Thyroid gland (tissue), 4 donors: ENCODE results near the gene ADPRHL1. TPM values are rescaled to one million over a fixed set of nuclear protein-coding genes. Genes with fewer than 3 reads are reported as not detected.

Source experiments
- DNase-seq, 2 donors: peaks; one replicate each; pipeline ENCODE4 v3.0.0-alpha.2; 2019
- H3K27ac ChIP-seq, 3 donors: fragments of 200-600 bp; sonication (generic); 1 replicate in 2 of 3; 2 replicates in 1 of 3; pipeline ENCODE4 v1.5.1; 2016 to 2019; ENCODE audit warnings: mild to moderate bottlenecking in 1 of 3, moderate library complexity in 1 of 3
- H3K27me3 ChIP-seq: fragments of 200-600 bp; sonication (generic); one replicate; pipeline ENCODE4 v1.5.1; 2019
- H3K36me3 ChIP-seq, 2 donors: fragments of 200-600 bp; sonication (generic); one replicate each; pipeline ENCODE4 v1.5.1; 2016 to 2019
- H3K4me1 ChIP-seq, 2 donors: fragments of 200-600 bp; sonication (generic); one replicate each; pipeline ENCODE4 v1.5.1; 2017 to 2019
- H3K4me3 ChIP-seq, 3 donors: fragments of 200-600 bp; sonication (generic); replicated peaks in 1 of 3; 1 replicate in 2 of 3; 2 replicates in 1 of 3; pipeline ENCODE4 v1.5.1; 2016; ENCODE audit warnings: mild to moderate bottlenecking in 1 of 3
- H3K9me3 ChIP-seq: fragments of 200-600 bp; sonication (generic); one replicate; pipeline ENCODE4 v1.5.1; 2017
- POLR2A ChIP-seq, 2 donors: fragments of 450-650 bp; IDR thresholded peaks; one replicate each; pipeline ENCODE4 v1.6.1; 2017; ENCODE audit warnings: antibody characterized with exemption in 2 of 2, mild to moderate bottlenecking in 2 of 2, moderate library complexity in 1 of 2
- WGBS, 2 donors: methylation state at CpG; one replicate each; pipeline ENCODE4 v1.1.5; 2017; 5-methylcytosine and 5-hydroxymethylcytosine counted together
- intact Hi-C: fragments of 100-400 bp; cut with DNase I; formaldehyde crosslinking; loops from one replicate; pipeline ENCODE4 v1.15.1; 2023
- total RNA-seq, 4 donors: library from RNA; depleted of rRNA; stranded (reverse); fragments of >200 nt; gene quantifications; one replicate each; pipeline ENCODE4 v1.2.3, GENCODE V29; 2016
- TF ChIP-seq, protein P1 (sequence below), 6 experiments: fragments of 200-600 bp in 3 of 6; fragments of 450-650 bp in 3 of 6; sonication (generic) in 3 of 6; IDR thresholded peaks; one replicate each; pipeline ENCODE4 v1.5.1; 2016 to 2019; ENCODE audit warnings: antibody characterized with exemption in 6 of 6, mild to moderate bottlenecking in 2 of 6, inconsistent platforms in 1 of 6, moderate library complexity in 1 of 6

ADPRHL1 gene
- total RNA-seq, 4 donors from 2014 or later: 0.20 to 2.0 (median 1.0) TPM

DNA sequence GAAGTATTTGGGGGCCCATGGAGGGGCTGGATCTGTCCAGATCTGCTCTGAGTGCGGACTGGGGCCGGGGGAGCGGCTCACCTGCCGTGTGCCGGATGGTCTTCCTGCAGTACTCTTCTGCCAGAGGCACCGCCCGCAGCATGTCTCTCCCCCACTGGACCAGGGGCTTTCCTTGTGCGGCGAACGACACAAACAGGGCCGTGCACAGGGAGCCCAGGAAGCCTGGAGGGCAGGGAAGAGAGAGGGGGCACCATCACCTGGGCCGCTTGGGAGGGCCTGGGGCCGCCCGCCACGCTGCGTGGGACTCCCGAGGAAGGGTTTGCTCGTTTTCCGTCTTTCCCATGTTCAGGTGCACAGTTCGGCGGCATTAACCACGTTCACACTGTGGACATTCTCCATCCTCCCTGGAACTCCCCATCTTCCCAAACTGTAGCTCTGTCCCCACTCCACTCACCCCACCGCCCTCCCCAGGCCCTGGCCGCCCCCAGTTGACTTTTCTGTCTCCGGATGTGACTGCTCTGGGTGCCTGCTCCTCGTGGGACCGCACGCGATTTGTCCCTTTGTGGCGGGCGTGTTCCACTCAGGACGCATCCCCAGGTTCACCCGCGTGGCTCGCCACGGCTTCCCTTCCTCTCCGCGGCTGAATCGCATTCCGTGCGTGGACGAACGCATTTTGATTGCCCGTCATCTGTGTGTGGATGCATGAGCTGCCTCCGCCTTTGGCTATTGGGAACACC is 24.2 kb downstream of the ADPRHL1 start:
- Histone ChIP-seq H3K36me3 (no peaks in the 10 kb centered on the region), H3K27ac (no peak overlapping the region), H3K27me3 (no peaks in the 10 kb centered on the region), H3K4me1 (no peaks in the 10 kb centered on the region), H3K4me3 (no peak overlapping the region), H3K9me3 (no peaks in the 10 kb centered on the region)
- no peak for TF ChIP-seq POLR2A (IDR thresholded peaks at IDR 0.05)
- TF ChIP-seq, protein P1, sequence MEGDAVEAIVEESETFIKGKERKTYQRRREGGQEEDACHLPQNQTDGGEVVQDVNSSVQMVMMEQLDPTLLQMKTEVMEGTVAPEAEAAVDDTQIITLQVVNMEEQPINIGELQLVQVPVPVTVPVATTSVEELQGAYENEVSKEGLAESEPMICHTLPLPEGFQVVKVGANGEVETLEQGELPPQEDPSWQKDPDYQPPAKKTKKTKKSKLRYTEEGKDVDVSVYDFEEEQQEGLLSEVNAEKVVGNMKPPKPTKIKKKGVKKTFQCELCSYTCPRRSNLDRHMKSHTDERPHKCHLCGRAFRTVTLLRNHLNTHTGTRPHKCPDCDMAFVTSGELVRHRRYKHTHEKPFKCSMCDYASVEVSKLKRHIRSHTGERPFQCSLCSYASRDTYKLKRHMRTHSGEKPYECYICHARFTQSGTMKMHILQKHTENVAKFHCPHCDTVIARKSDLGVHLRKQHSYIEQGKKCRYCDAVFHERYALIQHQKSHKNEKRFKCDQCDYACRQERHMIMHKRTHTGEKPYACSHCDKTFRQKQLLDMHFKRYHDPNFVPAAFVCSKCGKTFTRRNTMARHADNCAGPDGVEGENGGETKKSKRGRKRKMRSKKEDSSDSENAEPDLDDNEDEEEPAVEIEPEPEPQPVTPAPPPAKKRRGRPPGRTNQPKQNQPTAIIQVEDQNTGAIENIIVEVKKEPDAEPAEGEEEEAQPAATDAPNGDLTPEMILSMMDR (IDR thresholded peaks at IDR 0.05): no peak
- 95% methylated on average over 42 of the region's 45 CpGs for WGBS, 2 donors
- intact Hi-C loops: no loop called here
- DNase-seq: no peak

DNA sequence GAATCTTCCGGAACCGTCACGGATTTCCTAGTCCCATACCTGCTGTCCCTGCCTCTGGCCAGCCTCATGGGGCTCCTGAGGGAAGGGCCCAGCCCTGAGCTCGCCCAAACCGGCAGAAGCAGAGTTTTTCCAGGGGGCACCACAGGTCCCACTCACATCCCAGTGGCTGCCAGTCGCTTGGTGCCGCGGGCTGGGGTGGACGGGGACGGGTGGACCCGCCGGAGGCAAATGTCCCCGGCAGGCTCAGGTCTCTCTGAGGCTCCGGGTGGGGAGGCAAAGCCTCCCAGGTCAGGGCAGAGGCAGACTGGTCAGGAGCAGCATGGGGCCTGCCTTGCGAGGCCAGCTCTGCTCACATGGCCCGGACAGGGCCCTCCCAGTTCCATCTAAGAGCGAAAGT is 24.8 kb downstream of the ADPRHL1 start:
- WGBS, 2 donors: 91 to 92% methylated on average over 5 to 9 of the region's 17 CpGs
- H3K4me1 ChIP-seq: no peaks in the 10 kb centered on the region
- no peak for DNase-seq
- H3K9me3 ChIP-seq: no peaks in the 10 kb centered on the region
- no peak overlapping the region for H3K4me3 ChIP-seq
- H3K36me3 ChIP-seq: no peaks in the 10 kb centered on the region
- intact Hi-C loops: no loop called here
- H3K27ac ChIP-seq: no peak overlapping the region
- H3K27me3 ChIP-seq: no peaks in the 10 kb centered on the region
- TF ChIP-seq, protein P1 (IDR thresholded peaks at IDR 0.05): no peak
- TF ChIP-seq POLR2A (IDR thresholded peaks at IDR 0.05): no peak

DNA sequence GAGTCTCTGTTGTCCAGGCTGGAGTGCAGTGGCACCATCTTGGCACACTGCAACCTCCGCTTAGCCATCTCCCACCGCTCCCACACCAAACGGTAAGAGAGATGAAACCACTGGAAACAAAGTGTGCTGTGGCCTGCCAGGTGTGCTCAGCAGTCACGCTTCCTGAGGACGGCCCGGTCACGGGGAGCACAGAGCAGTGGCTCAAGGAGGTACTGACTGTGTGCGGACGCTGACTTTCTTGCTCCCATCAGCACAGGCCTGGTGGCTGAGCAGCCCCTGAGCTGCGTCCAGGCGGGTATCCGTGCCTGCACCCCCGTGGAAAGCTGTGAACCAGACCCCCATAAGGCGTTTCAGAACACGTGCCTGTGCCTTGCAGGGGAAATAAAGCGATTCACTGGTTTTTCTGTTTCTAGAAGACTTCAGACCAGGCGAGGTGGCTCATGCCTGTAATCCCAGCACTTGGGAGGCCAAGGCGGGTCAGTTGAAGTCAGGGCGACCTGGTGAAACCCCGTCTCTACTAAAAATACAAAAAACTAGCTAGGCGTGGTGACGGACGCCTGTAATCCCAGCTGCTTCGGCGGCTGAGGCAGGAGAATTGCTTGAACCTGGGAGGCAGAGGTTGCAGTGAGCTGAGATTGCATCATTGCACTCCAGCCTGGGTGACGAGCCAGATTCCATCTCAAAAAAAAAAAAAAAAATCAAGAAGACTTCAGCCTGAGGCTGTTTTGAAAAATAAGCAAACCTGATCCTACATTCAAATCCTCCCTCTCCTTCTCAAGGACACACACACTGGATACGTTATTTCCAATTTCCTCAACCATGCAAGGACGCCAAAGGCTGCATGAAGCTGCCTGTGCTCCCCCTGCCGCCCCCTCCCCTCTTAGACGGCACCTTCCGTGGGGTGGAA is 25.5 kb downstream of the ADPRHL1 start:
- intact Hi-C loops: no loop called here
- Histone ChIP-seq H3K27me3 (no peaks in the 10 kb centered on the region), H3K4me3 (no peak overlapping the region), H3K27ac (no peak overlapping the region), H3K36me3 (no peaks in the 10 kb centered on the region), H3K9me3 (no peaks in the 10 kb centered on the region), H3K4me1 (no peaks in the 10 kb centered on the region)
- TF ChIP-seq, protein P1 (IDR thresholded peaks at IDR 0.05): no peak
- TF ChIP-seq POLR2A (IDR thresholded peaks at IDR 0.05): no peak
- WGBS, 2 donors: 83 to 87% methylated on average over 30 to 31 of the region's 31 CpGs
- no peak for DNase-seq

DNA sequence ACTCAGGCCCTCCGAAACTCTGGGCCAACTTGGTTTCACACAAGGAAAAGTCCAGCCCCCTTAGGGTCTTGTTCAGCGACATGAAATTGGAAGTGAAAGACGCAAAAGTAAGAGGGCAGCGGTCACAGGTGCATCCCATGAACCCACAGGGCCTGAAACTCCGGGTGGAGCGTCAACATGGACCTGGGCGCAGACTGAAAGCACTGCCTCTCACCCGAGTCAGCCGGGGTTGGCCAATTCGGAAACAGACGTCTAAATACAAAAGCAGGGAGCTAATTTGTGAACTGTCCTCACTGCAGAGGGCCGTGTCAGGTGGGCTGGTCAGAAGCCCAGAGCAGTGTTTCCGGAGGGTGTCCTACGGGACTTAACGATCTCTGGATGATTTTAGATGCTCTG is 26.7 kb downstream of the ADPRHL1 start:
- Histone ChIP-seq H3K4me3 (no peak overlapping the region), H3K9me3 (no peaks in the 10 kb centered on the region), H3K4me1 (no peaks in the 10 kb centered on the region), H3K27me3 (no peaks in the 10 kb centered on the region), H3K27ac (no peak overlapping the region), H3K36me3 (no peaks in the 10 kb centered on the region)
- intact Hi-C loops: no loop called here
- TF ChIP-seq, protein P1 (IDR thresholded peaks at IDR 0.05): no peak
- no peak for TF ChIP-seq POLR2A (IDR thresholded peaks at IDR 0.05)
- 87 to 94% methylated on average over 15 of the region's 15 CpGs for WGBS, 2 donors
- DNase-seq: no peak
